Measurements from ENCODE around the gene PLCD1.

Gene PLCD1

DNA sequence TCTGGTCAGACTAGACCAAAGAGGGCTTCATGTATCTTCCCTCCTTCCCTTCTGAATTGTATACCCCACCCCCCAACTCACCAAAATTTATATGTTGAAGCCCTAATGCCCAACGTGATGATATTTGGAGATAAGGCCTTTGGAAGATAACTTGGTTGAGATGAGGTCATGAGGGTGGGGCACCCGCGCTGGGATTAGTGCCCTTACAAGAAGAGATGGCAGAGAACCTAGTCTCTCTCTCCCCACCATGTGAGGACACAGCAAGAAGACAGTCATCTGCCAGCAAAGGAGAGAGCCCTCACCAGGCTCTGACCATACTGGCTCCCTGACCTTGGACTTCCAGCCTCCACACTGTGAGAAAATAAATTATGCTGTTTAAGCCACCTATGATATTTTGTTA, 13.5 kb downstream of the PLCD1 start:
- H3K27ac ChIP-seq (ENCODE audit: low read length): no peak overlapping the region
- H3K9me2 ChIP-seq (replicated peaks; ENCODE audit: insufficient read depth, low read length): no peaks in the 10 kb centered on the region
- H3K9me3 ChIP-seq (replicated peaks; ENCODE audit: insufficient read depth, low read length): no peaks in the 10 kb centered on the region
- H2AFZ ChIP-seq (ENCODE audit: low read length): no peak overlapping the region
- no peaks in the 10 kb centered on the region for H3F3A ChIP-seq (ENCODE audit: insufficient read depth, low read length)
- TF ChIP-seq, protein P1, sequence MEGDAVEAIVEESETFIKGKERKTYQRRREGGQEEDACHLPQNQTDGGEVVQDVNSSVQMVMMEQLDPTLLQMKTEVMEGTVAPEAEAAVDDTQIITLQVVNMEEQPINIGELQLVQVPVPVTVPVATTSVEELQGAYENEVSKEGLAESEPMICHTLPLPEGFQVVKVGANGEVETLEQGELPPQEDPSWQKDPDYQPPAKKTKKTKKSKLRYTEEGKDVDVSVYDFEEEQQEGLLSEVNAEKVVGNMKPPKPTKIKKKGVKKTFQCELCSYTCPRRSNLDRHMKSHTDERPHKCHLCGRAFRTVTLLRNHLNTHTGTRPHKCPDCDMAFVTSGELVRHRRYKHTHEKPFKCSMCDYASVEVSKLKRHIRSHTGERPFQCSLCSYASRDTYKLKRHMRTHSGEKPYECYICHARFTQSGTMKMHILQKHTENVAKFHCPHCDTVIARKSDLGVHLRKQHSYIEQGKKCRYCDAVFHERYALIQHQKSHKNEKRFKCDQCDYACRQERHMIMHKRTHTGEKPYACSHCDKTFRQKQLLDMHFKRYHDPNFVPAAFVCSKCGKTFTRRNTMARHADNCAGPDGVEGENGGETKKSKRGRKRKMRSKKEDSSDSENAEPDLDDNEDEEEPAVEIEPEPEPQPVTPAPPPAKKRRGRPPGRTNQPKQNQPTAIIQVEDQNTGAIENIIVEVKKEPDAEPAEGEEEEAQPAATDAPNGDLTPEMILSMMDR (IDR thresholded peaks at IDR 0.05; ENCODE audit: low read length): no peak
- no peak for TF ChIP-seq EZH2phosphoT487 (IDR thresholded peaks at IDR 0.05; ENCODE audit: low read length)
- TF ChIP-seq EZH2 (optimal IDR thresholded peaks at IDR 0.05; ENCODE audit: low read depth, low read length): no peak
- H3K9ac ChIP-seq (ENCODE audit: low read length): no peak overlapping the region
- H3K36me3 ChIP-seq (replicated peaks; ENCODE audit: insufficient read depth, low read length): no peaks in the 10 kb centered on the region
- H3K79me2 ChIP-seq (ENCODE audit: low read length): no peaks in the 10 kb centered on the region
- no peak overlapping the region for H3K4me2 ChIP-seq (ENCODE audit: low read depth, low read length)
- no peaks in the 10 kb centered on the region for H4K20me1 ChIP-seq (ENCODE audit: insufficient read depth, low read length)
- no peak overlapping the region for H3K4me3 ChIP-seq (ENCODE audit: low read length)
- no peaks in the 10 kb centered on the region for H3K4me1 ChIP-seq (ENCODE audit: low read length)
- H3K27me3 ChIP-seq (replicated peaks; ENCODE audit: insufficient read depth, low read length): no peaks in the 10 kb centered on the region
- DNase-seq: no peak

DNA sequence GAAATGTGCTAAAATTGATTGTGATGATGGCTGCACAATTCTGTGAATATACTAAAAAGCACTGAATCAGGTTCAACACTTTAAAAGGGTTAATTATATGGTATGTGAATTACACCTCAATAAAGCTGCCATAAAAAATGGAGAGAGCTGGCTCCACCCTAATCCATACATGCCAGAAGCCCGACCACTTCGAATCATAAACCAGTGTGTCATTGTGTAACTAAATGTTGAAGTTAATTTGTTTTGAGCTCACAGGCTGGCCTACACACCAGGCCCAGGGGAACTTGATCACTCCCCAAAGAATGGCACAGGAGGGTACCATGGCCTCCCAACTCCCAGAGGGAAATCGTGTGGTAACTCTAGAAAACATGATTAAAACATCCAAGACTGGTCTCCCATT, 14.0 kb downstream of the PLCD1 start:
- H3K9ac ChIP-seq (ENCODE audit: low read length): no peak overlapping the region
- no peak overlapping the region for H3K4me2 ChIP-seq (ENCODE audit: low read depth, low read length)
- H4K20me1 ChIP-seq (ENCODE audit: insufficient read depth, low read length): no peaks in the 10 kb centered on the region
- H3K9me3 ChIP-seq (replicated peaks; ENCODE audit: insufficient read depth, low read length): no peaks in the 10 kb centered on the region
- no peak for DNase-seq
- H3K27ac ChIP-seq (ENCODE audit: low read length): no peak overlapping the region
- H3K4me3 ChIP-seq (ENCODE audit: low read length): no peak overlapping the region
- H3K27me3 ChIP-seq (replicated peaks; ENCODE audit: insufficient read depth, low read length): no peaks in the 10 kb centered on the region
- no peaks in the 10 kb centered on the region for H3K36me3 ChIP-seq (replicated peaks; ENCODE audit: insufficient read depth, low read length)
- H3K79me2 ChIP-seq (ENCODE audit: low read length): no peaks in the 10 kb centered on the region
- H2AFZ ChIP-seq (ENCODE audit: low read length): no peak overlapping the region
- H3F3A ChIP-seq (ENCODE audit: insufficient read depth, low read length): no peaks in the 10 kb centered on the region
- H3K4me1 ChIP-seq (ENCODE audit: low read length): no peaks in the 10 kb centered on the region
- no peaks in the 10 kb centered on the region for H3K9me2 ChIP-seq (replicated peaks; ENCODE audit: insufficient read depth, low read length)
- TF ChIP-seq EZH2 (optimal IDR thresholded peaks at IDR 0.05; ENCODE audit: low read depth, low read length): no peak
- TF ChIP-seq, protein P1 (IDR thresholded peaks at IDR 0.05; ENCODE audit: low read length): no peak

DNA sequence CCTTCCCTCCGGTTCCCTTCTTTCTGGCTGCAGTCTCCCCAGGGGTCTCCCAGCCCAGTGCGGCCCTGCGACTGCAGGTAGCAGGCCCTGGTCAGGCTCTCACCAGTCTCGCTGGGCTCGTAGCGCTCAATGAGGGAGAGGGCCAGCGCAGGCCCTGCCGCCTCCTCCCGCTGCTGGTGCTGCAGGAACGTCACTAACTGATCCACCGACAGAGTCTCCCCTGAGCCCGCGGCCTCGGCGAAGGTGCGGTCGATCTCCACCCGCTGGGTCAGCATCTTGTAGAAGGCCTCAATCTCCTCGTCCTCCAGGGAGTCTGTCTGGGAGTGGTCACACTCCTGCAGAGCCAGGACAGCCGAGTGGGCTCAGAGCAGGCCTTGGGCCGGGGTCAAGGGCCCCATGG, 18.3 kb downstream of the PLCD1 start:
- H3K4me3 ChIP-seq (ENCODE audit: low read length): no peak overlapping the region
- no peak overlapping the region for H3K4me2 ChIP-seq (ENCODE audit: low read depth, low read length)
- H3K79me2 ChIP-seq (ENCODE audit: low read length): no peaks in the 10 kb centered on the region
- no peaks in the 10 kb centered on the region for H3K27me3 ChIP-seq (replicated peaks; ENCODE audit: insufficient read depth, low read length)
- H3K9me3 ChIP-seq (replicated peaks; ENCODE audit: insufficient read depth, low read length): no peaks in the 10 kb centered on the region
- H3K9me2 ChIP-seq (replicated peaks; ENCODE audit: insufficient read depth, low read length): no peaks in the 10 kb centered on the region
- H4K20me1 ChIP-seq (ENCODE audit: insufficient read depth, low read length): no peaks in the 10 kb centered on the region
- TF ChIP-seq, protein P1 (IDR thresholded peaks at IDR 0.05; ENCODE audit: low read length): no peak
- TF ChIP-seq EZH2phosphoT487 (IDR thresholded peaks at IDR 0.05; ENCODE audit: low read length): no peak
- no peak for TF ChIP-seq EZH2 (optimal IDR thresholded peaks at IDR 0.05; ENCODE audit: low read depth, low read length)
- no peaks in the 10 kb centered on the region for H3K36me3 ChIP-seq (replicated peaks; ENCODE audit: insufficient read depth, low read length)
- H3K9ac ChIP-seq (ENCODE audit: low read length): no peak overlapping the region
- H3K27ac ChIP-seq (ENCODE audit: low read length): no peak overlapping the region
- H3F3A ChIP-seq (ENCODE audit: insufficient read depth, low read length): no peaks in the 10 kb centered on the region
- H2AFZ ChIP-seq (ENCODE audit: low read length): no peak overlapping the region
- H3K4me1 ChIP-seq (ENCODE audit: low read length): no peaks in the 10 kb centered on the region
- DNase-seq: no peak

Measured in MM.1S (cell line).